ENCODE data around the gene DNAJC30. TPM values are rescaled to one million over a fixed set of nuclear protein-coding genes. Genes with fewer than 3 reads are reported as not detected.

The DNAJC30 gene
- 1.8 and 2.0 TPM in 2 replicates for total RNA-seq (ENCODE audit: low replicate concordance)

DNA sequence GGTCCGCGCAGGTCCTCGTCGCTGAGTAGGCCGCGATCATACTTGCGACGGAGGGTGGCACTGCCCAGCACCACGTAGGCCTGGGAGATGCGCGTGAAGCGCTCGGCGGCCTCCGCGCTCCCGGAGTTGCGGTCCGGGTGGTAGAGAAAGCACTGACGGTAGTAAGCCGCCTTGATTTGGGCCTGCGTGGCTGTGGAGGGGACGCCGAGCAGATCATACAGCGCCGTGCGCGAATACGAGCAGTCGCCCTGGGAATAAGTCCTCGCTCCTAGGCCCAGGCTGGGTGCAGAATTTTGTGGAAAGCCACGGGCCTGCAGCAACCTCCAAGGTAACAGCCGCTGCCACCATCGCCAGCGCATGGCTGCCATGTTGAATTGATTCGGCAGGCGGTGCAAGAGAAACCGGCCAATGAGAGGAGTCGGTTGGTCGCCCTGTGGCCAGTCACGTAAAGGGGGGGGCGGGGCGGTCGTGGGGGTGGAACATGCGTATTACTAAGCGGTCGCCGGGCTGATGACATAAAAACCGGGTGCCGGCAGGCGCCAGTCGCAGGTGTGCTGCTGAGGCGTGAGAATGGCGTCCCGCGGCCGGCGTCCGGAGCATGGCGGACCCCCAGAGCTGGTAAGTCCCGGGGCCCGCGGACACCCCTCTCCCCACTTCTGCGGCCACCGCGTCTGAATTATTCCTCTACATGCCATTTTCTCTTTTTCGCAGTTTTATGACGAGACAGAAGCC is at the start of gene DNAJC30, which contains the start of gene BUD23:
TSS of gene DNAJC30 (minus strand) at position 398 of the 732 bp plus-strand sequence. CDS start at position 368, 30 bp downstream.
TSS of gene BUD23 (plus strand) at position 542 of the 732 bp plus-strand sequence. CDS start at position 571, 29 bp downstream.

GRCh38 chr7:73718905-73719805 is 35.9 kb upstream of the DNAJC30 start, which contains the start of gene STX1A:
STX1A (minus strand) TSS chr7:73719669; CDS start chr7:73719631, 38 bp downstream.

GRCh38 chr7:73667344-73668102 is 15.7 kb downstream of the DNAJC30 start, which contains the start of gene VPS37D:
VPS37D (plus strand) TSS chr7:73667831; CDS start chr7:73667959, 128 bp downstream.

Other genes with a start within 250 kb of the DNAJC30 start
- gene FZD9, start 249.7 kb downstream of the DNAJC30 start, total RNA-seq (ENCODE audit: low replicate concordance) = 0.12 and 0.98 TPM in 2 replicates
- 36.4 and 37.2 TPM in 2 replicates for gene BAZ1B, start 161.2 kb downstream of the DNAJC30 start, total RNA-seq (ENCODE audit: low replicate concordance)
- gene BCL7B, start 125.8 kb downstream of the DNAJC30 start, total RNA-seq (ENCODE audit: low replicate concordance) = 12.1 and 16.1 TPM in 2 replicates
- 83.4 and 114 TPM in 2 replicates for gene TBL2, start 104.9 kb downstream of the DNAJC30 start, total RNA-seq (ENCODE audit: low replicate concordance)
- 0.23 TPM in 1 of 2 replicates, not detected in the other for gene MLXIPL, start 58.9 kb downstream of the DNAJC30 start, total RNA-seq (ENCODE audit: low replicate concordance)
- 3.7 and 4.2 TPM in 2 replicates for gene VPS37D, start 15.6 kb downstream of the DNAJC30 start, total RNA-seq (ENCODE audit: low replicate concordance)
- 51.5 and 62.3 TPM in 2 replicates for gene BUD23, start 144 bp upstream of the DNAJC30 start, total RNA-seq (ENCODE audit: low replicate concordance)
- 20.6 and 23.7 TPM in 2 replicates for gene STX1A, start 36.2 kb upstream of the DNAJC30 start, total RNA-seq (ENCODE audit: low replicate concordance)
- gene ABHD11, start 55.3 kb upstream of the DNAJC30 start, total RNA-seq (ENCODE audit: low replicate concordance) = 6.6 and 8.9 TPM in 2 replicates
- not detected in 2 replicates for gene CLDN3, start 86.8 kb upstream of the DNAJC30 start, total RNA-seq (ENCODE audit: low replicate concordance)
- gene CLDN4, start 147.5 kb upstream of the DNAJC30 start, total RNA-seq (ENCODE audit: low replicate concordance) = 0.23 TPM in 2 replicates
- gene METTL27, start 159.1 kb upstream of the DNAJC30 start, total RNA-seq (ENCODE audit: low replicate concordance) = 1.1 and 5.7 TPM in 2 replicates
- gene TMEM270, start 177.7 kb upstream of the DNAJC30 start, total RNA-seq (ENCODE audit: low replicate concordance) = not detected in 2 replicates

Measured in smooth muscle cell of the coronary artery (primary cell).